IMR-90 (cell line): ENCODE data around the gene PCNX2. TPM values are rescaled to one million over a fixed set of nuclear protein-coding genes. Genes with fewer than 3 reads are reported as not detected.

Source experiments
- ATAC-seq: fragments of 200-7000 bp; cut with Tn5 transposase; 2 replicates; pipeline ENCODE4 v1.9.1; 2020; ENCODE audit warnings: low read depth, mild to moderate bottlenecking, moderate library complexity
- BruUV-seq: library from RNA; stranded (reverse); fragments of 400-500 nt; replicated peaks from 2 replicates; lab custom pipeline; 2021; lab: Mats Ljungman, UMichigan
- CTCF ChIA-PET: fragments of 300-600 bp; formaldehyde crosslinking; extraction: SDS; loops from one replicate; lab custom pipeline; 2021; ENCODE audit warnings: antibody characterized with exemption; lab: Yijun Ruan, JAX
- POLR2A ChIA-PET: fragments of 300-600 bp; sonication (Branson Sonifier 250); formaldehyde crosslinking; loops from one replicate; lab custom pipeline; 2022; ENCODE audit warnings: antibody characterized with exemption; ENCODE audit not compliant: unreplicated experiment; lab: Charles Lee
- DNase-seq: peaks from one replicate; pipeline ENCODE4 v3.0.0; 2013
- H2AFZ ChIP-seq: replicated peaks from 2 replicates; pipeline ENCODE3; 2013; ENCODE audit warnings: low read length, mild to moderate bottlenecking; ENCODE audit not compliant: poor library complexity
- H2AK5ac ChIP-seq: 2 replicates; pipeline ENCODE4 v1.6.1; 2013; ENCODE audit warnings: low read depth, low read length, inconsistent platforms
- H2AK9ac ChIP-seq: replicated peaks from 2 replicates; pipeline ENCODE3; 2013; ENCODE audit warnings: mild to moderate bottlenecking, low read depth, low read length, moderate library complexity; ENCODE audit not compliant: poor library complexity
- H2BK120ac ChIP-seq: 2 replicates; pipeline ENCODE4 v1.6.1; 2013; ENCODE audit warnings: low read depth, low read length, inconsistent platforms
- H2BK15ac ChIP-seq: 3 replicates; pipeline ENCODE4 v1.6.1; 2013; ENCODE audit warnings: low read depth, low read length, inconsistent platforms
- H2BK20ac ChIP-seq: 2 replicates; pipeline ENCODE4 v1.6.1; 2013; ENCODE audit warnings: low read depth, mild to moderate bottlenecking, inconsistent platforms, low read length, moderate library complexity
- H2BK5ac ChIP-seq: 2 replicates; pipeline ENCODE4 v1.6.1; 2013; ENCODE audit warnings: mild to moderate bottlenecking, low read depth, low read length, inconsistent platforms; ENCODE audit not compliant: poor library complexity, severe bottlenecking
- H3K14ac ChIP-seq: replicated peaks from 2 replicates; pipeline ENCODE4 v1.6.1; 2013; ENCODE audit warnings: low read depth, low read length, inconsistent platforms
- H3K18ac ChIP-seq: 2 replicates; pipeline ENCODE4 v1.6.1; 2013; ENCODE audit warnings: low read depth, low read length, control low read depth
- H3K23ac ChIP-seq: 2 replicates; pipeline ENCODE4 v1.6.1; 2013; ENCODE audit warnings: low read depth, low read length, inconsistent platforms
- H3K27ac ChIP-seq: 2 replicates; pipeline ENCODE4 v1.5.1; 2013; ENCODE audit warnings: mild to moderate bottlenecking, control low read depth, low read length; ENCODE audit not compliant: insufficient read depth
- H3K27me3 ChIP-seq: 2 replicates; pipeline ENCODE4 v1.6.1; 2013; ENCODE audit warnings: low read length; ENCODE audit not compliant: control insufficient read depth, insufficient read depth
- H3K36me3 ChIP-seq: 2 replicates; pipeline ENCODE4 v1.6.1; 2013; ENCODE audit warnings: low read length, mixed read lengths; ENCODE audit not compliant: control insufficient read depth, insufficient read depth
- H3K4ac ChIP-seq: 2 replicates; pipeline ENCODE4 v1.6.1; 2013; ENCODE audit warnings: low read depth, low read length, inconsistent platforms
- H3K4me1 ChIP-seq: 2 replicates; pipeline ENCODE4 v1.6.1; 2013; ENCODE audit warnings: low read length, mixed read lengths; ENCODE audit not compliant: control insufficient read depth, insufficient read depth
- H3K4me2 ChIP-seq: 2 replicates; pipeline ENCODE4 v1.6.1; 2013; ENCODE audit warnings: low read depth, mild to moderate bottlenecking, control low read depth, low read length, moderate library complexity
- H3K4me3 ChIP-seq: 2 replicates; pipeline ENCODE4 v1.5.1; 2013; ENCODE audit warnings: low read depth, mild to moderate bottlenecking, control low read depth, low read length, moderate library complexity; ENCODE audit not compliant: insufficient read depth
- H3K56ac ChIP-seq: 2 replicates; pipeline ENCODE4 v1.6.1; 2013; ENCODE audit warnings: low read length, inconsistent platforms; ENCODE audit not compliant: insufficient read depth; ENCODE audit errors: extremely low read depth
- H3K79me1 ChIP-seq, 2 experiments: 2 replicates each; pipeline ENCODE4 v1.6.1; 2013; ENCODE audit warnings: low read length in 2 of 2, inconsistent platforms in 1 of 2, low read depth in 1 of 2
- H3K9ac ChIP-seq: 2 replicates; pipeline ENCODE4 v1.6.1; 2013; ENCODE audit warnings: low read depth, low read length, control low read depth
- H3K9me1 ChIP-seq: 2 replicates; pipeline ENCODE4 v1.6.1; 2013; ENCODE audit warnings: low read length, inconsistent platforms; ENCODE audit not compliant: insufficient read depth
- H3K9me3 ChIP-seq: 2 replicates; pipeline ENCODE4 v1.6.1; 2013; ENCODE audit warnings: low read length; ENCODE audit not compliant: control insufficient read depth, insufficient read depth
- H4K20me1 ChIP-seq: 2 replicates; pipeline ENCODE4 v1.6.1; 2013; ENCODE audit warnings: low read length, inconsistent platforms; ENCODE audit not compliant: insufficient read depth
- H4K5ac ChIP-seq: 2 replicates; pipeline ENCODE4 v1.6.1; 2013; ENCODE audit warnings: mild to moderate bottlenecking, low read depth, low read length, control low read depth
- H4K8ac ChIP-seq, 2 experiments: 2 replicates each; pipeline ENCODE4 v1.6.1; 2013; ENCODE audit warnings: low read depth in 2 of 2, low read length in 2 of 2, control low read depth in 1 of 2, inconsistent platforms in 1 of 2
- H4K91ac ChIP-seq: 2 replicates; pipeline ENCODE4 v1.6.1; 2013; ENCODE audit warnings: low read depth, low read length, inconsistent platforms; ENCODE audit not compliant: insufficient read depth
- CEBPB ChIP-seq: IDR thresholded peaks from 2 replicates; pipeline ENCODE4 v1.6.1; 2012; ENCODE audit warnings: low read depth, low read length, improper control_type of control experiment
- MAZ ChIP-seq: IDR thresholded peaks from 2 replicates; pipeline ENCODE4 v1.6.1; 2012; ENCODE audit warnings: low read depth, mild to moderate bottlenecking, low read length, improper control_type of control experiment, moderate library complexity, borderline replicate concordance
- MXI1 ChIP-seq: IDR thresholded peaks from 2 replicates; pipeline ENCODE4 v1.6.1; 2012; ENCODE audit warnings: low read depth, mild to moderate bottlenecking, low read length, moderate library complexity, borderline replicate concordance
- POLR2A ChIP-seq: IDR thresholded peaks from 2 replicates; pipeline ENCODE4 v1.6.1; 2012; ENCODE audit warnings: mild to moderate bottlenecking, low read depth, low read length
- SMC3 ChIP-seq: fragments of 150-350 bp; IDR thresholded peaks from 2 replicates; pipeline ENCODE4 v1.6.1; 2016; ENCODE audit warnings: low read depth, mild to moderate bottlenecking, antibody characterized with exemption, low read length, moderate library complexity
- WGBS, 2 experiments: methylation state at CpG; one replicate each; pipeline versions ENCODE4 v1.1.5 to v1.1.7; 2013; ENCODE audit warnings: missing lambda C conversion rate in 2 of 2; ENCODE audit not compliant: insufficient read length in 1 of 2; ENCODE audit errors: extremely low coverage in 2 of 2; 5-methylcytosine and 5-hydroxymethylcytosine counted together
- dilution Hi-C: fragments of 300-500 bp; cut with HindIII; formaldehyde crosslinking; loops from one replicate; pipeline ENCODE4 v1.14.3; 2018; ENCODE audit warnings: low sequenced_read_pairs; ENCODE audit not compliant: unreplicated experiment
- in situ Hi-C: fragments of 300-500 bp; cut with MboI; formaldehyde crosslinking; loops from 3 replicates; pipeline ENCODE4 v1.14.3; 2019; ENCODE audit warnings: low sequenced_read_pairs, inconsistent platforms, mixed read lengths
- intact Hi-C: fragments of 100-400 bp; cut with micrococcal nuclease; formaldehyde crosslinking; loops from 2 replicates; pipeline ENCODE4 v1.10.0; 2022
- polyA plus RNA-seq, 3 experiments: library from polyadenylated mRNA; depleted of rRNA; stranded (reverse); fragments of >200 nt; gene quantifications; 2 replicates each; pipeline ENCODE4 v1.2.3, GENCODE V29; 2012; ENCODE audit warnings: low replicate concordance in 1 of 3
- total RNA-seq: library from RNA; depleted of rRNA; stranded (reverse); fragments of >200 nt; gene quantifications from 2 replicates; pipeline ENCODE4 v1.2.3, GENCODE V29; 2012
- TF ChIP-seq, protein P1 (sequence below): fragments of 150-350 bp; IDR thresholded peaks from 2 replicates; pipeline ENCODE4 v1.6.1; 2017; ENCODE audit warnings: mild to moderate bottlenecking, antibody characterized with exemption, low read length, low read depth

PCNX2 gene
- total and polyA plus RNA-seq, 2 of the 4 experiments (the other 2 are of a cell fraction): 15.9 to 22.6 TPM

DNA sequence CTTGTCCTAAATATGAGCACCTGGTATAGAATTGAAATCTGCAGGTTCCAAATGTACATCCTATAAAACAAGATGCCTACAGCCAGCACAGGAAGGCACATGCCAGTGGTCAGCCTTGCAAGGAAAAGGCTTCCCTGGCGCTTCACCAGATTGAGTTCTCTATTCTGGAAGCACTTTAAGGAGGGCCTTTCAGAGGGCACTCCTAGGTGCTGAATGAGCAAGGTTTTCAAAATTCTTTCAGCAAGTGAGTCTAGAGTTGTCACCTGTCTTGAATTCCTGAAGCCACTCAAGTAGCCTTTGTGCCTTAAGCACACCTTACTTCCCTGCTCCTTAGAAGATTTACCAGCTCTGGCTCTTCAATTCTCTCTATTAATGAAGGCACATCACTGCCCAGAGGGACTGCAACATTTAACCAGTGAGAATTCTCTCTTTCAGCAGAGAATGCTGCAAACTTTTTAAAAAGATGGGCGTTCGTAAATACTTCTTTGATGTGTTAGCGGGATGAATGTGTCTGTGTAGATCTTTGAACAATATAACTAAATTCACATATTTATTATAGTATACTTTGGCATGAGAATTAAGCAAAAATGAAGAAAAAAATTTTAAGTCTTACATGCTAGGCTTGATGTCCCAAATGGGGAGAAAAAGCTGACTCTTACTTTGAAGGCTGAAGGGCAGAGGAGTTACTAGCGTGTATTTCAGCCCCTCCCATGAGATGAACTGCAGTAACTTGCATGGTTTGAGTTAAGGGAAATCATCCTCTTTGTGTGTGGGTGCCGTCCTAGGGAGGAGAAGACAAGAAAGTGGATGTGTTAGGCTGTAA, 183.1 kb downstream of the PCNX2 start:
- Histone ChIP-seq H2BK5ac (peak overlapping the region; percentile 75), H3K18ac (peak overlapping the region; percentile 83), H2BK120ac (peak overlapping the region; percentile 86), H4K8ac (peak overlapping the region in 1 of 2 experiments; percentile 75; a peak in 2 of 4 replicates), H4K5ac (peak overlapping the region; percentile 62), H3K79me1 (peaks cover 0 to 3% of the 10 kb centered on the region in 2 experiments; a peak in 1 of 4 replicates), H3K23ac (peak overlapping the region; percentile 77; the same call in 1 of the 2 replicates), H4K91ac (peak overlapping the region; percentile 58), H3K9me3 (no peaks in the 10 kb centered on the region), H3K27me3 (no peaks in the 10 kb centered on the region), H2BK15ac (peak overlapping the region; percentile 22), H3K27ac (peak overlapping the region; percentile 81; the same call in 1 of the 2 replicates), H3K9ac (0 out of 2 replicates have a peak overlapping the region, but pooled peaks have one; percentile 17), H4K20me1 (peaks cover 4% of the 10 kb centered on the region; the same call in 1 of the 2 replicates), H3K9me1 (peaks cover 10% of the 10 kb centered on the region), H3K4ac (peak overlapping the region; percentile 69), H3K36me3 (peaks cover 3% of the 10 kb centered on the region; the same call in 1 of the 2 replicates), H2BK20ac (peak overlapping the region; percentile 85), H2AK5ac (peak overlapping the region; percentile 55), H3K4me1 (peaks cover 19% of the 10 kb centered on the region), H3K14ac (peak overlapping the region; percentile 87), H2AK9ac (no peak overlapping the region), H3K56ac (peak overlapping the region; percentile 63; the same call in 1 of the 2 replicates), H3K4me2 (peak overlapping the region; percentile 35; the same call in 1 of the 2 replicates), H2AFZ (peak overlapping the region; percentile 11), H3K4me3 (no peak overlapping the region)
- peak; percentile 21 for DNase-seq
- no peak for ATAC-seq
- in situ Hi-C loops: no loop called here
- dilution Hi-C loops: no loop called here
- intact Hi-C loops: loop anchor here (2.0 to 5.0 kb wide), 6 partner anchors 95 to 475 kb away; partner anchors contain the start of gene NTPCR
- CTCF ChIA-PET: no interaction called here
- POLR2A ChIA-PET: interaction anchor here (1.3 kb wide), 1 partner anchor 17 kb away, joined by 3 read pairs; no protein-coding TSS in a partner anchor
- BruUV-seq: no TSS peak
- 0% methylated on average over 1 of the region's 6 CpGs; no CpG with 5 or more reads in 1 of the 2 experiments for WGBS, 2 experiments
- TF ChIP-seq SMC3 (peak; percentile 18; the same call in 1 of the 2 replicates), CEBPB (no peak), MXI1 (no peak), POLR2A (no peak), MAZ (no peak; the same call in 1 of the 2 replicates)
- TF ChIP-seq, protein P1, sequence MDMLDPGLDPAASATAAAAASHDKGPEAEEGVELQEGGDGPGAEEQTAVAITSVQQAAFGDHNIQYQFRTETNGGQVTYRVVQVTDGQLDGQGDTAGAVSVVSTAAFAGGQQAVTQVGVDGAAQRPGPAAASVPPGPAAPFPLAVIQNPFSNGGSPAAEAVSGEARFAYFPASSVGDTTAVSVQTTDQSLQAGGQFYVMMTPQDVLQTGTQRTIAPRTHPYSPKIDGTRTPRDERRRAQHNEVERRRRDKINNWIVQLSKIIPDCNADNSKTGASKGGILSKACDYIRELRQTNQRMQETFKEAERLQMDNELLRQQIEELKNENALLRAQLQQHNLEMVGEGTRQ: no peak
